Measurements from ENCODE around the gene NET1. TPM values are rescaled to one million over a fixed set of nuclear protein-coding genes. Genes with fewer than 3 reads are reported as not detected.
"Not testable (repeated sequence)": the region's sequence is repeated elsewhere in the genome, so short reads cannot be mapped to it uniquely, and the experiment has no call there.

Gene NET1
- polyA plus RNA-seq, 1 donor, result 139 TPM

DNA sequence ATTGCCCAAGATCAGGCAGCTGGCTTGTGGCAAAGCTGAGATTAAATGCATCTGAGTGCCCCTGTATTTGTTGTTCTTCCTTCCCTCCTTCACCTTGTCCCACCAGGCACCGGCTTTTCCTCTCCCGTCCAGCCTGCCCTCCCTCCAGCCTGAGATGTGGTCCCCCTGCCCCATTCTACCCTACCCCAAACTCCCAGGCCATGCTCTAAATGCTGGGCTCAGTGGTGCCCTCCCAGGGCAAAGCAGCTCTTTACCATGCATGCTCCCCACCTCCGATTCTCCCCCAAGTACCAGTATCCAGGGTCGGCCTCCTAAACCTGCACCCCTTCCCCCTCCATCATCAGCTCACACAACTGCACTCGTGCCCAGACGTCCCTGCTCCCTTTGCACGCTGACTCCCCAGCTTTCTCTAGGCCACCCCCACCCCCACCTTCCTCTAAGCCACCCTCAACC, 50.5 kb downstream of the NET1 start:
- no peak for DNase-seq

- DNase-seq, result no peak
Measured at GRCh38 chr10:5464546-5464945, 52.2 kb downstream of the NET1 start.

- no peak for DNase-seq
Measured at GRCh38 chr10:5465976-5466450, 53.7 kb downstream of the NET1 start.

DNA sequence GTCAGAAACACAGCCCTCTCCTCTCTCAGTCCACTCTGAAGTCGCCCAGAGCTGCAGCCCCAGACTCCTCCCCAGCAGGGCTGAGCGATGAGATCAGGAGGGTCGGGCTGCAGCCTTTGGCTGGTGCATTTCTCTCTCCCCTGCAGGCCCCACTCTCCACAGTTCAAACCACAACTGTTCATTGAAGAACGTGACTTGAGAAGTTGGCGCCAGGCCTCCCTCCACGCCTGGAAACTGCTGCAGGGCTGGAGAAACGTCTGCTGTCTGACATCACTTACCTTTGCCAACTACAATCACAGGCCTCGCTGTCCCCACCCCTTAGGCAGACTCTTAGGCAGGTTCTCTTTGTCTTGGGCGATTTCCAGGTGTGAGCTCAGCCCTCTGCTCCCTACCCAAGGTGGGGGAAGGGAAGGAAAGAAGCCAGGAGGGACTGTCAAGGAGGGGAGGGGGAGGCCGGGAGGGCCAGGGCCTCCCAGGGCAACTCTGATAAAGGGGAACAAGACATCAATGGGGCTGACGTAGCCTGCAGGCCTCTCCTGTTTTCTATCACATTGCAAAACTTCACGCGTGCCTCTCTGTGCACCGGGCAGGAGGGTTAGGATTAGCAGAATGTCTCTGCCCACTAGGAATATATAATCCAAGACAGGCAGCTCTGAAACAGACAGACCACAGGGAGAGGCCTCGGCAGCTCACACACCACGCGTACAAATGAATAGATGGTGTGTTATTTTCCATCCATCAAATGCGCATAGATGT, 54.3 kb downstream of the NET1 start:
- no peak for DNase-seq

GRCh38 chr10:5467207-5467535, 54.8 kb downstream of the NET1 start:
- no peak for DNase-seq

DNA sequence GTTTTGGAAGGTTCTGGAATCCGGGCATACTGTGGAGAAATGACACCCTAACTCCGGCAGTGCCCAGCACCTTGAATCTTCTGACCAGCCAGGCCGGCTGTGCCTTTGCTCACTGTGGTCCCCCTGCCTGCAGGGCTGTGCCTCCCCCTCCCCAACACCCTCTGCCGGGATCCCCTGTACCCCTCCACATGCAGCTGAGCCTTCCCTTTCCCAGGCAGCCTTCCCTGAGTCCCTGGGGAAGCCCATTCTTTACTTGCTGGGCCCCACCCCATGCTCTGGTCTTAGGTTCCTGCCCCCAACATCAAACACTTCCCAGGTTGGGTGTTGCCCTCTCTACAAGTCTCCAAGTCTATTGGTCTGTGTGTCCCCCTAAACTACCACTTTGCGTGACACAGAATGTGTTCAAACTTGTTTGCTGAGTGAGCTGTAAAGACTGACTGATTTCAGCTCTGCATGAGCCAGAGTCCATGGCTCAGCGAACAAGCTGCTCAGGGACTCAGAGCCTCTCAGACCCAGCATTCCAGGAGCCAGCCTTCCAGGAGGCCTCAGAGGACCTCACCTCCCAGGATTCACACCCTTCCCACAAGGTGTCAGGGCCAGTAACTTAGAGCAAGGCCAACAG, 55.4 kb downstream of the NET1 start:
- no peak for DNase-seq

- DNase-seq, result no peak
Measured at GRCh38 chr10:5468262-5469106, 56.1 kb downstream of the NET1 start.

DNA sequence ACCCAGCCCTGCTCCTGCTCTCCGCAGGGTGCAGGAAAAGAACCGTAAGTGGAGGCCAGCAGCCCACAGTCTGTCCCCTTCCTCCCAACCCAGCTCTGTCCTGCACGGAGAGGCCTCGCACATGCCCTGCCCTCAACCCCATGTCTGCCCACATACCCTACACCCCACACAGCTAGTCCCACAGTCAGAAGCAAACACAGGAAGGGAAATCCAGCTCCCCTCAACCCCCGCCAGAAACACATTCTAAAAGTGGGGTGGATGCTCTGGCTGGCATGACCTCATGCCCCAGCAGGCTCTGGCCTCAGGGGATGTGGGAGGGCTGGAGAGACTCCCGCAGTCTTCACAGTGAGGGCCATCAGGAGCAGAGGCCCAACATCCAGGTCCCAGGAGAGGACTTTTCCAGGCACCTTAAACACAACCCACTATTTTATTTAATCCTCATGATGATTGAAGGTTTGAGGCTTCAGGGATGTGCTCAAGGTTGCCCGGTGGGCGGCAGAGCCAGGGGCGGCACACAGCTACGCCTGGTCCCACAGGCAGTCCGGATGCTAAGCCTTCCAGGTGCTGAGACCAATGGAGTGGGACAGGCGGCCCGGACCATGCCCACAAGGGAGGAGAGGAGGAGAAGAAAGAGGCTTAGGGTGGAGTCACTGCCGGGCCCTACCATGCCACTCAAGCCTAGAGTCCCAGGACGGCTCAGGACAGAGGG, 57.1 kb downstream of the NET1 start:
- DNase-seq, result no peak

GRCh38 chr10:5470062-5470751, 57.9 kb downstream of the NET1 start:
- DNase-seq, result no peak

- not testable (repeated sequence) for DNase-seq
Measured at GRCh38 chr10:5474642-5475041, 62.3 kb downstream of the NET1 start.

GRCh38 chr10:5475088-5475487, 62.7 kb downstream of the NET1 start:
- not testable (repeated sequence) for DNase-seq

DNA sequence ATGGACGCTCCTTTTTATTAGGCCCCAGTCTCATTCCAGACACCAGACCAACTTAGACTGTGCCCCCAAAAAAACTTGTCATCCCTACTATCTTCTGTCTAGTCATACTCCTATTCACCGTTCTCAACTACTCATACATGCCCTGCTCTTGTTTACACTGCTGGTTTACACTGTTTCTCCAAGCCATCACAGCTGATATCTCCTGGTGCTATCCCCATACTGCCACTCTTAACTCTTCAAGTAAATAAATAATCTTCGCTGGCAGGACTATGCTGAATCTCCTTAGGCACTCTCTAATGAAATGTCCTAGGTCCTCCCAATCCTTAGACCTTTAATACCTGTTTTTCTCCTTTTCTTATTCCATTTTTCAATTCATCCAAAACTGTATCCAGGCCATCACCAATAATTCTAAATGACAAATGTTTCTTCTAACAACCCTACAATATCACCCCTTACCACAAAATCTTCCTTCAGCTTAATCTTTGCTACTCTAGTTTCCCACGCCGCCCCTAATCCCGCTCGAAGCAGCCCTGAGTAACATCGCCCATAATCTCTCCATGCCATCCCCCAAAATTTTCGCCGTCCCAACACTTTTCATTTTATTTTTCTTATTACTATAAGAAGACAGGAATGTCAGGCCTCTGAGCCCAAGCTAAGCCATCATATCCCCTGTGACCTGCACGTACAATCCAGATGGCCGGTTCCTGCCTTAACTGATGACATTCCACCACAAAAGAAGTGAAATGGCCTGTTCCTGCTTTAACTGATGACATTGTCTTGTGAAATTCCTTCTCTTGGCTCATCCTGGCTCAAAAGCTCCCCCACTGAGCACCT, 63.8 kb downstream of the NET1 start:
- DNase-seq, result not testable (repeated sequence)

DNA sequence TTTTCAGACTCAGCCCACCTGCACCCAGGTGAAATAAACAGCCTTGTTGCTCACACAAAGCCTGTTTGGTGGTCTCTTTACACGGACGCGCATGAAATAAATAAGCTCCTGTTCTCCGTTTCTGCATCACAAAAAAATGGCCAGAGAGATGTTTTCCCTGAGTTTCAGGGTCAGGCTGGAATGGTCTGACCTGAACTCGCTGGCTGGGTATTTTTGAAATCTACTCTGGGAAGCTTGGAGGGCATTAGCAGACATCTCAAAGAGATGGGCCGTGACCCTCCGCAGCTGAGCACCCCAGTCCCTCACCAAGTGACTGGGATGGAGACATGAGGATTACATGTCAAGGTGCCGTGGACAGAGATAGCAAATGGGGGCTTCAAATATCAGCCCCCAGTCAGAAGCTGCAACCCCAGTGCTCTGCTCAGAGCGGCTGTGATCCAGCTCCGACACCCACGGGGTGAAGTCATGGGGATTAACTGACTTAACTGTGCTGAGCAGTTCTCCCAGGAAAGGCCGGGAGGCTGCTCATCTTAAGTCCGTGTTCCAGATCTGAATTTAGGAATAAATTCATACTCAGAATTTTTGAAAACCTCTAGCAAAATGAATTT, 64.7 kb downstream of the NET1 start:
- DNase-seq, result no peak

GRCh38 chr10:5477948-5478693, 65.8 kb downstream of the NET1 start:
- no peak for DNase-seq

GRCh38 chr10:5478694-5479305, 66.4 kb downstream of the NET1 start:
- DNase-seq, result no peak

GRCh38 chr10:5479481-5480161, 67.3 kb downstream of the NET1 start:
- no peak for DNase-seq

- DNase-seq, result no peak
Measured at GRCh38 chr10:5480162-5480941, 68.0 kb downstream of the NET1 start.

- no peak for DNase-seq
Measured at GRCh38 chr10:5481121-5481520, 68.8 kb downstream of the NET1 start.
